WTC11 (cell line): ENCODE results near the gene DHDH. TPM values are rescaled to one million over a fixed set of nuclear protein-coding genes. Genes with fewer than 3 reads are reported as not detected.
A peak's percentile ranks its signal among the peaks of the same experiment; 100 is the strongest.
"Not testable (repeated sequence)": the region's sequence is repeated elsewhere in the genome, so short reads cannot be mapped to it uniquely, and the experiment has no call there.

Source experiments
- ATAC-seq: fragments of 200-7000 bp; cut with Tn5 transposase; 2 replicates; pipeline ENCODE4 v1.10.0; 2021; ENCODE audit warnings: mild to moderate bottlenecking, moderate library complexity
- CTCF ChIA-PET: fragments of 300-600 bp; sonication (Branson Sonifier 250); formaldehyde crosslinking; loops from one replicate; lab custom pipeline; 2021; ENCODE audit warnings: antibody characterized with exemption; lab: Charles Lee
- POLR2A ChIA-PET: fragments of 350-600 bp; sonication (Branson Sonifier 250); formaldehyde crosslinking; loops from one replicate; lab custom pipeline; 2021; ENCODE audit warnings: antibody characterized with exemption; lab: Charles Lee
- DNase-seq: peaks from one replicate; pipeline ENCODE4 v3.0.0; 2021; ENCODE audit warnings: low spot score
- H3K27ac Mint-ChIP-seq: 2 replicates; pipeline ENCODE4 v1.8.0; 2021; ENCODE audit warnings: mixed read lengths
- H3K27me3 Mint-ChIP-seq: 2 replicates; pipeline ENCODE4 v1.8.0; 2021; ENCODE audit warnings: low read depth, mild to moderate bottlenecking, moderate library complexity, mixed read lengths
- H3K36me3 Mint-ChIP-seq: 2 replicates; pipeline ENCODE4 v1.8.0; 2021; ENCODE audit warnings: mixed read lengths
- H3K4me1 Mint-ChIP-seq: 2 replicates; pipeline ENCODE4 v1.8.0; 2022; ENCODE audit warnings: mixed read lengths
- H3K4me3 Mint-ChIP-seq: 2 replicates; pipeline ENCODE4 v1.8.0; 2021; ENCODE audit warnings: mild to moderate bottlenecking, moderate library complexity, mixed read lengths
- H3K9me3 Mint-ChIP-seq: 2 replicates; pipeline ENCODE4 v1.8.0; 2021; ENCODE audit warnings: mixed read lengths
- ATF6 ChIP-seq: sonication (generic); formaldehyde crosslinking; IDR thresholded peaks from 2 replicates; pipeline ENCODE4 v1.8.1; 2023; ENCODE audit warnings: mild to moderate bottlenecking, missing genetic modification reagents
- CREB1 ChIP-seq: sonication (generic); formaldehyde crosslinking; IDR thresholded peaks from 2 replicates; pipeline ENCODE4 v1.8.0; 2023; ENCODE audit warnings: mild to moderate bottlenecking, missing genetic modification reagents
- CREM ChIP-seq: sonication (generic); formaldehyde crosslinking; IDR thresholded peaks from 2 replicates; pipeline ENCODE4 v1.8.1; 2022; ENCODE audit warnings: mild to moderate bottlenecking, missing genetic modification reagents, moderate library complexity
- ESRRA ChIP-seq: sonication (generic); formaldehyde crosslinking; IDR thresholded peaks from 2 replicates; pipeline ENCODE4 v1.8.1; 2022; ENCODE audit warnings: mild to moderate bottlenecking, missing genetic modification reagents, borderline replicate concordance
- ETV6 ChIP-seq: sonication (generic); formaldehyde crosslinking; IDR thresholded peaks from 2 replicates; pipeline ENCODE4 v1.8.1; 2022; ENCODE audit warnings: mild to moderate bottlenecking, missing genetic modification reagents
- GABPB1 ChIP-seq: sonication (generic); formaldehyde crosslinking; IDR thresholded peaks from 2 replicates; pipeline ENCODE4 v1.8.1; 2023; ENCODE audit warnings: mild to moderate bottlenecking, missing genetic modification reagents
- HMGA2 ChIP-seq: fragments of 250-450 bp; sonication (Bioruptor Pico); IDR thresholded peaks from 2 replicates; pipeline ENCODE4 v1.4.0; 2021; ENCODE audit warnings: mild to moderate bottlenecking, moderate library complexity
- HMGXB4 ChIP-seq: sonication (generic); formaldehyde crosslinking; IDR thresholded peaks from 2 replicates; pipeline ENCODE4 v1.8.1; 2023; ENCODE audit warnings: mild to moderate bottlenecking, moderate library complexity, missing genetic modification reagents
- MYBL2 ChIP-seq: sonication (generic); formaldehyde crosslinking; IDR thresholded peaks from 2 replicates; pipeline ENCODE4 v1.8.1; 2023; ENCODE audit warnings: mild to moderate bottlenecking, moderate library complexity, missing genetic modification reagents
- NR1H2 ChIP-seq: sonication (generic); formaldehyde crosslinking; IDR thresholded peaks from 2 replicates; pipeline ENCODE4 v1.9.0; 2021; ENCODE audit warnings: mild to moderate bottlenecking, moderate library complexity, missing genetic modification reagents
- NR2C2 ChIP-seq: sonication (generic); formaldehyde crosslinking; IDR thresholded peaks from 2 replicates; pipeline ENCODE4 v1.8.0; 2022; ENCODE audit warnings: mild to moderate bottlenecking, missing genetic modification reagents
- SOX15 ChIP-seq: fragments of 250-450 bp; sonication (Bioruptor Pico); IDR thresholded peaks from 2 replicates; pipeline ENCODE4 v1.9.0; 2021; ENCODE audit warnings: mild to moderate bottlenecking
- TEAD4 ChIP-seq: sonication (generic); formaldehyde crosslinking; IDR thresholded peaks from 2 replicates; pipeline ENCODE4 v1.8.0; 2022; ENCODE audit warnings: mild to moderate bottlenecking, missing genetic modification reagents
- USF2 ChIP-seq: sonication (generic); formaldehyde crosslinking; IDR thresholded peaks from 2 replicates; pipeline ENCODE4 v1.8.1; 2023; ENCODE audit warnings: mild to moderate bottlenecking, missing genetic modification reagents, moderate library complexity
- ZBTB43 ChIP-seq: sonication (generic); formaldehyde crosslinking; IDR thresholded peaks from 2 replicates; pipeline ENCODE4 v1.8.1; 2023; ENCODE audit warnings: mild to moderate bottlenecking, missing genetic modification reagents
- ZNF219 ChIP-seq: sonication (generic); formaldehyde crosslinking; IDR thresholded peaks from 2 replicates; pipeline ENCODE4 v1.8.0; 2023; ENCODE audit warnings: missing genetic modification reagents, mild to moderate bottlenecking, borderline replicate concordance
- ZSCAN18 ChIP-seq: fragments of 250-450 bp; sonication (Bioruptor Pico); IDR thresholded peaks from 2 replicates; pipeline ENCODE4 v2.1.2; 2022; ENCODE audit warnings: mild to moderate bottlenecking, moderate library complexity
- total RNA-seq: library from RNA; stranded (reverse); gene quantifications from 3 replicates; pipeline ENCODE4 v1.2.3, GENCODE V29; 2021

The DHDH gene
- total RNA-seq, 1 experiment from 2014 or later: 3.0 TPM

- POLR2A ChIA-PET: interaction anchor here (0.5 to 1.8 kb wide), 8 partner anchors 21 to 537 kb away, joined by 3 to 7 read pairs (median 4); partner anchors contain the start of genes DHDH, PPP1R15A, SYNGR4 and TMEM143
- no peak for TF ChIP-seq ETV6
- 0 out of 2 replicates have a peak, but pooled peaks have one; percentile 28 for TF ChIP-seq ZBTB43
- H3K36me3 Mint-ChIP-seq: peaks cover 24% of the 10 kb centered on the region
- H3K27me3 Mint-ChIP-seq: peaks cover under 1% of the 10 kb centered on the region; the same call in 1 of the 2 replicates
- peak overlapping the region; percentile 97 for H3K4me3 Mint-ChIP-seq
- no peaks in the 10 kb centered on the region for H3K9me3 Mint-ChIP-seq
- ATAC-seq (no peak), DNase-seq (no peak)
- H3K4me1 Mint-ChIP-seq: peaks cover 10% of the 10 kb centered on the region
- CTCF ChIA-PET: interaction anchor here (0.7 to 3.8 kb wide), 20 partner anchors 10 to 310 kb away, joined by 3 to 23 read pairs (median 5); partner anchors contain the start of genes CA11, DHDH, GYS1 and RUVBL2
- peak overlapping the region; percentile 99 for H3K27ac Mint-ChIP-seq
Measured at GRCh38 chr19:48900477-48901406, 32.8 kb upstream of the DHDH start.

- CTCF ChIA-PET: interaction anchor here (0.7 to 3.8 kb wide), 3 partner anchors 28 to 97 kb away, joined by 3 to 23 read pairs (median 4); partner anchors contain the start of genes GYS1 and RUVBL2
- DNase-seq, H3K27ac Mint-ChIP-seq, H3K27me3 Mint-ChIP-seq, H3K4me3 Mint-ChIP-seq, H3K9me3 Mint-ChIP-seq, POLR2A ChIA-PET, H3K4me1 Mint-ChIP-seq, ATAC-seq: not testable (repeated sequence)
- peaks cover 32% of the 10 kb centered on the region for H3K36me3 Mint-ChIP-seq
Measured at GRCh38 chr19:48902291-48902690, 31.2 kb upstream of the DHDH start.

- H3K27ac Mint-ChIP-seq, H3K27me3 Mint-ChIP-seq, H3K4me1 Mint-ChIP-seq, H3K4me3 Mint-ChIP-seq, POLR2A ChIA-PET, ATAC-seq, CTCF ChIA-PET, H3K9me3 Mint-ChIP-seq, DNase-seq: not testable (repeated sequence)
- H3K36me3 Mint-ChIP-seq: peaks cover 37% of the 10 kb centered on the region
Measured at GRCh38 chr19:48903788-48904187, 29.7 kb upstream of the DHDH start.

GRCh38 chr19:48905664-48906063 lies 27.8 kb upstream of the DHDH start:
- no peak for DNase-seq
- CTCF ChIA-PET: interaction anchor here (0.5 kb wide), 1 partner anchor 187 kb away, joined by 3 read pairs; no protein-coding TSS in a partner anchor
- ATAC-seq: no peak
- Mint-ChIP-seq H3K9me3 (no peaks in the 10 kb centered on the region), H3K4me3 (no peak overlapping the region), H3K27ac (no peak overlapping the region), H3K36me3 (peaks cover 45% of the 10 kb centered on the region), H3K27me3 (no peaks in the 10 kb centered on the region), H3K4me1 (peaks cover 6% of the 10 kb centered on the region)
- POLR2A ChIA-PET: no interaction called here
- TF ChIP-seq GABPB1 (CRISPR knock-in tag) (no peak), HMGA2 (CRISPR knock-in tag) (no peak), CREB1 (CRISPR knock-in tag) (no peak), SOX15 (CRISPR knock-in tag) (no peak), TEAD4 (CRISPR knock-in tag) (no peak), ESRRA (CRISPR knock-in tag) (no peak), USF2 (CRISPR knock-in tag) (no peak), ATF6 (CRISPR knock-in tag) (no peak), ZNF219 (CRISPR knock-in tag) (no peak), NR2C2 (CRISPR knock-in tag) (no peak), ZSCAN18 (no peak), CREM (CRISPR knock-in tag) (no peak), NR1H2 (CRISPR knock-in tag) (no peak), HMGXB4 (CRISPR knock-in tag) (no peak), MYBL2 (no peak)
